EH (cell line): ENCODE measurements around the gene KNDC1.

Source experiments
- DNase-seq: peaks from one replicate; pipeline ENCODE4 v3.0.0-alpha.2; 2015; ENCODE audit warnings: low read depth

Gene KNDC1

GRCh38 chr10:133206356-133207040, 46.5 kb downstream of the KNDC1 start:
- no peak for DNase-seq

GRCh38 chr10:133207041-133207600, 47.1 kb downstream of the KNDC1 start:
- DNase-seq = no peak

DNA sequence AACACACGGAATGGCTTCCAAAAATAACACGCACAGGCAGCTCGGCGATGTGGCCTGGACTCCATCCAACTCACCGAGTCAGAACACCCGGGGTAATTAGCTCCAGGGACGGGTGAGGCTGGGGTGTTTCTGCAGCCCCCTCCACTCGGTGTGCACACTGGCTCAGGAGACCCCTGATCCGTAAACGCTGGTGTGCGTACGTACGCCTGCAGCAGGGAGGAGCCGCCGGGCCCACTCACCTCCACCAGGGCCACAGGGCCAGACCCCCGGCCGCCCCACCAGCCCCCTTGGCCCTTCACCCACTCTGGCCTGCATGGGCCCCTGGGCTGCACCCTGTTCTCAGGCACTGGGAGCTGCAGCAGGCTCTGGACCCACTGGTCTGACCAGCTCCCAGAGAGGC, 47.6 kb downstream of the KNDC1 start:
- no peak for DNase-seq

- DNase-seq = no peak
Measured at GRCh38 chr10:133208466-133208865, 48.4 kb downstream of the KNDC1 start.

DNA sequence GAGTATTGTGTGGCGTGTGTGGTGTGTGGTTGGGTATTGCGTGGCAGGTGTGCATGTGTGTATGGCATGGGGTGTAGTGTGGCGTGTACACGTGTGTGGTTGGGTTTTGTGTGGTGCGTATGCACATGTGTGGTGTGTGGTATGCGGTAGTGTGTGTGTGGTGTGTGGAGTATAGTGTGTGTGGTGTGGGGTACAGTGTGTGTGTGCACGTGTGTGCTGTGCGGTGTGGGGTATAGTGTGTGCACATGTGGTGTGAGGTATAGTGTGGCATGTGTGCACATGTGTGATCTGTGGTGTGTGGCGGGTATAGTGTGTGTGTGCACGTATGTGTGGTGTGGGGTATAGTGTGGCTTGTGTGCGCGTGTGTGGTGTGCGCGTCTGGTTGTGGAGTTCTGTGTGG, 49.1 kb downstream of the KNDC1 start:
- no peak for DNase-seq

DNA sequence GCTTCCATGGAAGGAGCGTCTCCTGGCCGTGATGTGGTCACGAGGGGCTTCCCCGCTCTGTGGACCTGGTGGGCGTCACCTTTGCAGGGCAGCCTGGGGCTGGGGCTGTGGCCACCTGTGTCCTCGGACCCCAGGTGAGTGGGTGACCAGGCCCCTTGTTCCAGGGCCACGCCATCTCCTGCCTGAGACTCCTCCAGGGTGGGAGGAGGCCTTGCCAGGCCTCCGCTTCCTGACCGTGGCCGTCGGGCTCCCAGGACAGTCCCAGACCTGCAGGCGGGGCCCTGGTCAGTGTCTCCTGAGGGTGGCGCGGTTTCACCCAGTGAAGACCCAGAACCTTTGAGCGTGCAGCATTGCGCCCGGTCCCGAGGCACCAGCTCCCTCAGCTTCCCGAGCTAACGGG, 49.6 kb downstream of the KNDC1 start:
- no peak for DNase-seq

- DNase-seq = no peak
Measured at GRCh38 chr10:133210398-133211140, 50.5 kb downstream of the KNDC1 start.

- DNase-seq = no peak
Measured at GRCh38 chr10:133211141-133211830, 51.3 kb downstream of the KNDC1 start.

DNA sequence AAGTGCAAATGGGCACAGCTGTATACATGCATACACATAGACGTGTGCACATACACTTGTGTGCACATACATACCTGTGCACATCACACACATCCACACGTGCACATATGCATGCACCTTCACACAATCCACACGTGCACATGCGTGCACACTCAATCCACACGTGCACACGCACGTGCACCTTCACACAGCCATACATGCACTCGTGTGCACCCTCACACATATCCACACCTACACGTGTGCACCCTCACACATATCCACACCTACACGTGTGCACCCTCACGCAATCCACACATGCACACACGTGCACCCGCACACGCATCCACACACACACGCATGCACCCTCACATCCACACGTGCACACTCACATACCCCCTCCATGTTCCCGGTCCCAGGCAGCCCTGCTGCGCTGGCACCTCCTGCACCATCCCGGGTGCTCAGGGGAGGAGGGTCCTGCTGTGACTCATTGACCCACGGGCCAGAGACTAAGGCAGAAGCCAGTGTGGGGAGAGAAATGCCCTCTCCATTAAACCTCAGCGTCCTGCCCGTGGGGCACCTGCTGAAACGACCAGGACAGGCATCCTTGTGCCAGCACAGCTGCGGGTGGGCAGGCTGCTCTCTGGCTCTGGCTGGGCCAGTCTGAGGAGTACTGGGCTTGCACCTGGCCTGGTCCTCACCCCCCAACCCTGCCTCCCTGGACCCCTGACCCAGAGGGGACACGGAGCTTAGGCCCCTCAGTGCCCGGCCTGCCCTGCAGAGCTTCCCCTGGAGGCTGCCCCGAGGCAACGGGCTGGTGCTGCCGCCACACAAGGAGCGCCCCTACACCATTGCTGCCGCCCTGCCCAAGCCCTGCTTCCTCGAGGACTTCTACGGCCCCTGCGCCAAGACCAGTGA, 52.2 kb downstream of the KNDC1 start:
- DNase-seq = no peak

DNA sequence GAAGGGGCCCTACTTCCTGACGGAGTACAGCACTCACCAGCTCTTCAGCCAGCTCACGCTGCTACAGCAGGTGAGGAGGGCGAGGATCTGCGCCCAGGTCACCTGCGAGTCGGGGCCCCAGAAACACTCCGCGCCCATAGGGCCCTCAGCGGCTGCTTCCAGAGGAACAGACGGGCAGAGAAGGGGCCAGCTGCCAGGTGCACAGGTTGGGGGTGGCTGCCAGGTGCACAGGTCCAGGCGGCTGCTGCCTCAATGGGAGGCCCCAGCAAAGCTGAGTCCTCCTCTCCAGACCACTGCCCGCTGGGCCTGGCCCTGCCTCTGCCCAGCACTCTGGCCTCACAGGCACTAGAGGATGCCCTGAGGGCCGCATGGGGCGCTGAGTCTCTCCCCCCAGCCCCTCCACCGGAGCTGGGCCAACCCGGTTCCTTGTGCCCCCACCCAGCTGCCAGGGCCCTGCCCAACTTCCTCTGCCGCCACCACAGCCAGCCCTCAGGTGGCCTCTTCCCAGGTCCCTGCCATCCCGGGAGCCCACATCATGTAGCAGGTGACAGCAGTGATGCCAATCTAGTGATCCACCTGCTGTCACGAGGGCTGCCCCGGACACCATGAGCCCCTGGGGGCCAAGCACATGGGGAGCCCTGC, 53.0 kb downstream of the KNDC1 start:
- no peak for DNase-seq

GRCh38 chr10:133213641-133214467, 53.8 kb downstream of the KNDC1 start:
- no peak for DNase-seq

GRCh38 chr10:133214468-133215410, 54.7 kb downstream of the KNDC1 start:
- no peak for DNase-seq

GRCh38 chr10:133215586-133215985, 55.6 kb downstream of the KNDC1 start:
- no peak for DNase-seq

DNA sequence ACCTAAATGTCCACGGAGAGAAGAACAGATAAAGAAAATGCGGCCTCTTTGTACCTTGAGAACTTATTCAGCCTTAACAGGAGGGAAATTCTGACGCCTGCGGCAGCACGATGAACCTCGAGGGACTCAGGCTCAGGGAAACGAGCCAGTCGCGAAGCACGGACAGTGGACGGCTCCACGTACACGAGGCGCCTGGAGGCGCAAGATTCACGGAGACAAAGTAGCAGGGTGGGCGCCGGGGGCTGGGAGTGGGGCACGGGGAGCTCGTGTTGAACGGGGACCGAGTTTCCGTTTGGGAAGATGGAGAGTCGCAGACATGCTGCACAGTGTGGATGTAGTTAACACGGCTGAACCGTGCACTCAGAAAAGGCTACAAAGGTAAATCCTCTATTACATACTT, 56.8 kb downstream of the KNDC1 start:
- DNase-seq = no peak

- no peak for DNase-seq
Measured at GRCh38 chr10:133217800-133218589, 58.0 kb downstream of the KNDC1 start.

DNA sequence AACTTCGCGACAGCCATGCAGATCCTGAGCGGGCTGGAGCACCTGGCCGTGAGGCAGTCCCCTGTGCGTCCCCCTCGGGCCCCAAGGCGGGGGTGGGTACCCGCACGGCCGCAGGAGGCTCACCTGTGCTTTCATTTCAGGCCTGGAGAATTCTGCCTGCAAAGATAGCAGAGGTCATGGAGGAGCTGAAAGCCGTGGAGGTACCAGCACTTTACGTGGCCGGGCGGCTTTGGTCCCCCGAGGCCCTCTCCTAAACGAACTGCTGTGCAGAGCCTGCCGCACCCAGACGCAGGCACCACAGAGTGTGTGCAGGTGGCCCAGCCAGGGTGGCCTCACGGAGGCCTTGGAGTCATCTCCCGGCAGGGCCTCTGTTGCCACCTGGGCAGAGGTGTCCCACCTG, 58.9 kb downstream of the KNDC1 start:
- DNase-seq = no peak

DNA sequence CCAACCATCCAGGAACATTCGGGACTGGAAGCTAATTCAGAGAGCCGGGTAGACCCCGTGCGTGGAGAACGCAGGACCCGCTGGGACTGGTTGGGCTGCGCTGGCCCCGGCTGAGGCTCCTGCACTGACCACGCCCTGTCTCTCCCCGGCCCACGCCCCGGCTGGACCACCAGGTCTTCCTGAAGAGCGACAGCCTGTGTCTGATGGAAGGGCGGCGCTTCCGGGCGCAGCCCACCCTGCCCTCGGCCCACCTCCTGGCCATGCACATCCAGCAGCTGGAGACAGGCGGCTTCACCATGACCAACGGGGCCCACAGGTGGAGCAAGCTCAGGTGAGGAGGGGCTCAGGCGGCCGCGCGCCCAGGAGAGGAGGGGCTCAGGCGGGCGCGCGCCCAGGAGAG, 59.8 kb downstream of the KNDC1 start:
- DNase-seq = no peak

GRCh38 chr10:133221331-133221730, 61.3 kb downstream of the KNDC1 start:
- DNase-seq = no peak
